K562 (cell line): ENCODE measurements around the gene BCKDK. TPM values are rescaled to one million over a fixed set of nuclear protein-coding genes. Genes with fewer than 3 reads are reported as not detected.

ENCODE experiments used
- CBX3 ChIP-seq, 2 experiments: IDR thresholded peaks; 1 replicate in 1 of 2; 2 replicates in 1 of 2; pipeline ENCODE4 v1.6.1; 2012; ENCODE audit warnings: inconsistent platforms in 2 of 2, low read length in 2 of 2, borderline replicate concordance in 1 of 2, control low read depth in 1 of 2
- CCNT2 ChIP-seq: IDR thresholded peaks from 2 replicates; pipeline ENCODE4 v1.6.1; 2011; ENCODE audit warnings: borderline replicate concordance, low read depth, mild to moderate bottlenecking, moderate library complexity, mixed read lengths, low read length; ENCODE audit not compliant: insufficient read length; ENCODE audit errors: extremely low read depth
- GATAD2A ChIP-seq: fragments of 450-650 bp; IDR thresholded peaks from 2 replicates; pipeline ENCODE4 v1.6.1; 2017
- KLF10 ChIP-seq: fragments of 250-450 bp; sonication (Bioruptor Pico); IDR thresholded peaks from 2 replicates; pipeline ENCODE4 v1.6.1; 2021; ENCODE audit warnings: matching md5 sums
- NR2C2 ChIP-seq, 2 experiments: fragments of 200-800 bp in 1 of 2; sonication (Bioruptor generic) in 1 of 2; sonication (generic) in 1 of 2; formaldehyde crosslinking in 1 of 2; IDR thresholded peaks; 2 replicates each; pipeline versions ENCODE4 v1.6.1 to v1.8.0; 2016 to 2022; ENCODE audit warnings: mild to moderate bottlenecking in 1 of 2, missing compliant biosample characterization in 1 of 2, missing genetic modification characterization in 1 of 2, missing genetic modification reagents in 1 of 2
- SUPT5H ChIP-seq: fragments of 450-650 bp; IDR thresholded peaks from 2 replicates; pipeline ENCODE4 v1.6.1; 2016
- TARDBP ChIP-seq: fragments of 450-650 bp; IDR thresholded peaks from 2 replicates; pipeline ENCODE4 v1.6.1; 2016
- ZFP36 ChIP-seq: fragments of 150-350 bp; IDR thresholded peaks from 2 replicates; pipeline ENCODE4 v1.6.1; 2018; ENCODE audit warnings: low read length, low read depth; ENCODE audit not compliant: partially characterized antibody
- ZNF24 ChIP-seq: fragments of 450-650 bp; IDR thresholded peaks from 2 replicates; pipeline ENCODE4 v1.6.1; 2016
- polyA plus RNA-seq, 8 experiments: library from polyadenylated mRNA; depleted of rRNA in 4 of 8; stranded (reverse) in 5 of 8; unstranded in 3 of 8; fragments of >200 nt; fragmentation: Nextera tagmentation in 2 of 8; fragmentation: Illumina TruSeq in 1 of 8; extraction: Ambion mirVana in 2 of 8; extraction: Trizol in 1 of 8; gene quantifications; 2 replicates each; pipeline versions ENCODE4 v1.2.1 to v1.2.3, GENCODE V29; 2011 to 2014; ENCODE audit warnings: inconsistent platforms in 1 of 8, missing spikeins in 1 of 8
- total RNA-seq, 7 experiments: library from RNA; depleted of rRNA in 6 of 7; stranded (reverse); fragments of >200 nt in 6 of 7; fragmentation: Illumina TruSeq in 2 of 7; extraction: Trizol in 2 of 7; gene quantifications; 2 replicates each; pipeline versions ENCODE4 v1.2.1 to v1.2.3, GENCODE V29; 2011 to 2021; ENCODE audit warnings: low replicate concordance in 1 of 7
- TF ChIP-seq, protein P1 (sequence below), 2 experiments: IDR thresholded peaks; 2 replicates each; pipeline ENCODE4 v1.6.1; 2011; ENCODE audit warnings: borderline replicate concordance in 1 of 2, control low read depth in 1 of 2, low read depth in 1 of 2, low read length in 1 of 2, mild to moderate bottlenecking in 1 of 2, mixed read lengths in 1 of 2, moderate library complexity in 1 of 2; ENCODE audit not compliant: insufficient read depth in 1 of 2, insufficient read length in 1 of 2, poor library complexity in 1 of 2, severe bottlenecking in 1 of 2; ENCODE audit errors: extremely low read depth in 1 of 2
- TF ChIP-seq, protein P2 (sequence below): fragments of 450-650 bp; IDR thresholded peaks from 2 replicates; pipeline ENCODE4 v1.6.1; 2018; ENCODE audit not compliant: partially characterized antibody
- TF ChIP-seq, protein P3 (sequence below): fragments of 150-350 bp; IDR thresholded peaks from 2 replicates; pipeline ENCODE4 v1.6.1; 2014; ENCODE audit warnings: low read depth, mild to moderate bottlenecking, low read length, borderline replicate concordance
- TF ChIP-seq, protein P4 (sequence below): fragments of 450-650 bp; IDR thresholded peaks from 2 replicates; pipeline ENCODE4 v1.6.1; 2016; ENCODE audit warnings: low read depth, mild to moderate bottlenecking, moderate library complexity
- TF ChIP-seq, protein P5 (sequence below): fragments of 450-650 bp; IDR thresholded peaks from 2 replicates; pipeline ENCODE4 v1.6.1; 2014; ENCODE audit warnings: low read depth, mild to moderate bottlenecking, moderate library complexity, borderline replicate concordance

The BCKDK gene
- total and polyA plus RNA-seq, 9 of the 15 experiments (the other 6 are each of a cell fraction or from before 2014, with no cell fraction given), result 0.58 to 34.8 (median 13.1) TPM

DNA sequence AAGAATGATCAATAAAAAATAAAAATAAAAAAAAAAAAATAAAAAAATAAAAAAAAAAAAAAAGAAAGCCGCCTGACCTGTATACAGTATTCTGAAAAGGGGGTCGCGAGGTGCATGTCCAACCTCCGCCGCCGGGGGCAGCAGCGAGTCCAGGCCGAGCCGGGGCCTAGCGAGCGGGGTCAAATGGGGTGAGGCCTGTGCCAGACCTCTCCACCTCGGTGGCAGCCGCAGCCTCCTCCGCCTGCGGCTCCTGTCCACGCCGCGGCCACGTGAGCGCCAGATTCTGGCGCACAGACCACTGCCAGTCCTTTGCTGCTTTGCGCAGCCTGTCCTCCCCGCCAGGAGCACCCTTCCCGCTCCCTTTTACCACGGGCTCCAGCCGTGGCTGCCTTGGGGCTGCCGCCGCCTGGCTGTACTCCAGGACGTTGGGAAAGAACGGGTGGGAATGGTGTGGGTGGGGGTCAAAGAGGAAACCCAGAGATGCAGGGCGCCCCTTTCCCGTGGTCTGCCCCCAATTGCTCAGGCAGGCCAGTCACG is 2.4 kb upstream of the BCKDK start (continued):
- TF ChIP-seq CCNT2 (peak; percentile 99), ZFP36 (peak; percentile 68), TARDBP (no peak), KLF10 (CRISPR knock-in tag) (no peak), SUPT5H (peak; percentile 55; the same call in 1 of the 2 replicates), NR2C2 (CRISPR knock-in tag; IDR thresholded peaks at IDR 0.05) (0 out of 2 replicates have a peak, but pooled peaks have one; percentile 26), NR2C2 (tag; IDR thresholded peaks at IDR 0.05) (peak; percentile 70), ZNF24 (0 out of 2 replicates have a peak, but pooled peaks have one; percentile 19), GATAD2A (peak; percentile 93), CBX3 (IDR thresholded peaks at IDR 0.05; ENCODE audit: borderline replicate concordance in 1 of 2, low read length in 2 of 2) (peak in 1 of 2 experiments; percentile 35; a peak in 1 of 3 replicates)
- TF ChIP-seq, protein P1, sequence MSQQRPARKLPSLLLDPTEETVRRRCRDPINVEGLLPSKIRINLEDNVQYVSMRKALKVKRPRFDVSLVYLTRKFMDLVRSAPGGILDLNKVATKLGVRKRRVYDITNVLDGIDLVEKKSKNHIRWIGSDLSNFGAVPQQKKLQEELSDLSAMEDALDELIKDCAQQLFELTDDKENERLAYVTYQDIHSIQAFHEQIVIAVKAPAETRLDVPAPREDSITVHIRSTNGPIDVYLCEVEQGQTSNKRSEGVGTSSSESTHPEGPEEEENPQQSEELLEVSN (IDR thresholded peaks at IDR 0.05; ENCODE audit: borderline replicate concordance in 1 of 2, extremely low read depth in 1 of 2, insufficient read depth in 1 of 2, insufficient read length in 1 of 2, low read depth in 1 of 2, low read length in 1 of 2, poor library complexity in 1 of 2, severe bottlenecking in 1 of 2), result peak; percentile 91 to 94
- TF ChIP-seq, protein P2, sequence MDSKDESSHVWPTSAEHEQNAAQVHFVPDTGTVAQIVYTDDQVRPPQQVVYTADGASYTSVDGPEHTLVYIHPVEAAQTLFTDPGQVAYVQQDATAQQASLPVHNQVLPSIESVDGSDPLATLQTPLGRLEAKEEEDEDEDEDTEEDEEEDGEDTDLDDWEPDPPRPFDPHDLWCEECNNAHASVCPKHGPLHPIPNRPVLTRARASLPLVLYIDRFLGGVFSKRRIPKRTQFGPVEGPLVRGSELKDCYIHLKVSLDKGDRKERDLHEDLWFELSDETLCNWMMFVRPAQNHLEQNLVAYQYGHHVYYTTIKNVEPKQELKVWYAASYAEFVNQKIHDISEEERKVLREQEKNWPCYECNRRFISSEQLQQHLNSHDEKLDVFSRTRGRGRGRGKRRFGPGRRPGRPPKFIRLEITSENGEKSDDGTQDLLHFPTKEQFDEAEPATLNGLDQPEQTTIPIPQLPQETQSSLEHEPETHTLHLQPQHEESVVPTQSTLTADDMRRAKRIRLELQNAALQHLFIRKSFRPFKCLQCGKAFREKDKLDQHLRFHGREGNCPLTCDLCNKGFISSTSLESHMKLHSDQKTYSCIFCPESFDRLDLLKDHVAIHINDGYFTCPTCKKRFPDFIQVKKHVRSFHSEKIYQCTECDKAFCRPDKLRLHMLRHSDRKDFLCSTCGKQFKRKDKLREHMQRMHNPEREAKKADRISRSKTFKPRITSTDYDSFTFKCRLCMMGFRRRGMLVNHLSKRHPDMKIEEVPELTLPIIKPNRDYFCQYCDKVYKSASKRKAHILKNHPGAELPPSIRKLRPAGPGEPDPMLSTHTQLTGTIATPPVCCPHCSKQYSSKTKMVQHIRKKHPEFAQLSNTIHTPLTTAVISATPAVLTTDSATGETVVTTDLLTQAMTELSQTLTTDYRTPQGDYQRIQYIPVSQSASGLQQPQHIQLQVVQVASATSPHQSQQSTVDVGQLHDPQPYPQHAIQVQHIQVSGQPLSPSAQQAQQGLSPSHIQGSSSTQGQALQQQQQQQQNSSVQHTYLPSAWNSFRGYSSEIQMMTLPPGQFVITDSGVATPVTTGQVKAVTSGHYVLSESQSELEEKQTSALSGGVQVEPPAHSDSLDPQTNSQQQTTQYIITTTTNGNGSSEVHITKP, result peak; percentile 56
- TF ChIP-seq, protein P3, sequence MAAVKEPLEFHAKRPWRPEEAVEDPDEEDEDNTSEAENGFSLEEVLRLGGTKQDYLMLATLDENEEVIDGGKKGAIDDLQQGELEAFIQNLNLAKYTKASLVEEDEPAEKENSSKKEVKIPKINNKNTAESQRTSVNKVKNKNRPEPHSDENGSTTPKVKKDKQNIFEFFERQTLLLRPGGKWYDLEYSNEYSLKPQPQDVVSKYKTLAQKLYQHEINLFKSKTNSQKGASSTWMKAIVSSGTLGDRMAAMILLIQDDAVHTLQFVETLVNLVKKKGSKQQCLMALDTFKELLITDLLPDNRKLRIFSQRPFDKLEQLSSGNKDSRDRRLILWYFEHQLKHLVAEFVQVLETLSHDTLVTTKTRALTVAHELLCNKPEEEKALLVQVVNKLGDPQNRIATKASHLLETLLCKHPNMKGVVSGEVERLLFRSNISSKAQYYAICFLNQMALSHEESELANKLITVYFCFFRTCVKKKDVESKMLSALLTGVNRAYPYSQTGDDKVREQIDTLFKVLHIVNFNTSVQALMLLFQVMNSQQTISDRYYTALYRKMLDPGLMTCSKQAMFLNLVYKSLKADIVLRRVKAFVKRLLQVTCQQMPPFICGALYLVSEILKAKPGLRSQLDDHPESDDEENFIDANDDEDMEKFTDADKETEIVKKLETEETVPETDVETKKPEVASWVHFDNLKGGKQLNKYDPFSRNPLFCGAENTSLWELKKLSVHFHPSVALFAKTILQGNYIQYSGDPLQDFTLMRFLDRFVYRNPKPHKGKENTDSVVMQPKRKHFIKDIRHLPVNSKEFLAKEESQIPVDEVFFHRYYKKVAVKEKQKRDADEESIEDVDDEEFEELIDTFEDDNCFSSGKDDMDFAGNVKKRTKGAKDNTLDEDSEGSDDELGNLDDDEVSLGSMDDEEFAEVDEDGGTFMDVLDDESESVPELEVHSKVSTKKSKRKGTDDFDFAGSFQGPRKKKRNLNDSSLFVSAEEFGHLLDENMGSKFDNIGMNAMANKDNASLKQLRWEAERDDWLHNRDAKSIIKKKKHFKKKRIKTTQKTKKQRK, result no peak
- TF ChIP-seq, protein P4, sequence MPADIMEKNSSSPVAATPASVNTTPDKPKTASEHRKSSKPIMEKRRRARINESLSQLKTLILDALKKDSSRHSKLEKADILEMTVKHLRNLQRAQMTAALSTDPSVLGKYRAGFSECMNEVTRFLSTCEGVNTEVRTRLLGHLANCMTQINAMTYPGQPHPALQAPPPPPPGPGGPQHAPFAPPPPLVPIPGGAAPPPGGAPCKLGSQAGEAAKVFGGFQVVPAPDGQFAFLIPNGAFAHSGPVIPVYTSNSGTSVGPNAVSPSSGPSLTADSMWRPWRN, result peak; percentile 60; the same call in 1 of the 2 replicates
- TF ChIP-seq, protein P5, sequence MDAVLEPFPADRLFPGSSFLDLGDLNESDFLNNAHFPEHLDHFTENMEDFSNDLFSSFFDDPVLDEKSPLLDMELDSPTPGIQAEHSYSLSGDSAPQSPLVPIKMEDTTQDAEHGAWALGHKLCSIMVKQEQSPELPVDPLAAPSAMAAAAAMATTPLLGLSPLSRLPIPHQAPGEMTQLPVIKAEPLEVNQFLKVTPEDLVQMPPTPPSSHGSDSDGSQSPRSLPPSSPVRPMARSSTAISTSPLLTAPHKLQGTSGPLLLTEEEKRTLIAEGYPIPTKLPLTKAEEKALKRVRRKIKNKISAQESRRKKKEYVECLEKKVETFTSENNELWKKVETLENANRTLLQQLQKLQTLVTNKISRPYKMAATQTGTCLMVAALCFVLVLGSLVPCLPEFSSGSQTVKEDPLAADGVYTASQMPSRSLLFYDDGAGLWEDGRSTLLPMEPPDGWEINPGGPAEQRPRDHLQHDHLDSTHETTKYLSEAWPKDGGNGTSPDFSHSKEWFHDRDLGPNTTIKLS, result peak; percentile 49; the same call in 1 of the 2 replicates
